Activated CD4-positive, CD25-positive, alpha-beta regulatory T cell treated with anti-CD3 and anti-CD28 coated beads, Interleukin-2, amount 50 U/mL, for 24 hours (primary cell): Measurements from ENCODE around the gene TLE2.

ENCODE experiments used
- ATAC-seq, 2 donors: fragments of 150-1000 bp; cut with Tn5 transposase; one replicate each; pipeline ENCODE4 v1.10.0; 2021; ENCODE audit warnings: mild to moderate bottlenecking in 1 of 2, moderate library complexity in 1 of 2

Gene TLE2

DNA sequence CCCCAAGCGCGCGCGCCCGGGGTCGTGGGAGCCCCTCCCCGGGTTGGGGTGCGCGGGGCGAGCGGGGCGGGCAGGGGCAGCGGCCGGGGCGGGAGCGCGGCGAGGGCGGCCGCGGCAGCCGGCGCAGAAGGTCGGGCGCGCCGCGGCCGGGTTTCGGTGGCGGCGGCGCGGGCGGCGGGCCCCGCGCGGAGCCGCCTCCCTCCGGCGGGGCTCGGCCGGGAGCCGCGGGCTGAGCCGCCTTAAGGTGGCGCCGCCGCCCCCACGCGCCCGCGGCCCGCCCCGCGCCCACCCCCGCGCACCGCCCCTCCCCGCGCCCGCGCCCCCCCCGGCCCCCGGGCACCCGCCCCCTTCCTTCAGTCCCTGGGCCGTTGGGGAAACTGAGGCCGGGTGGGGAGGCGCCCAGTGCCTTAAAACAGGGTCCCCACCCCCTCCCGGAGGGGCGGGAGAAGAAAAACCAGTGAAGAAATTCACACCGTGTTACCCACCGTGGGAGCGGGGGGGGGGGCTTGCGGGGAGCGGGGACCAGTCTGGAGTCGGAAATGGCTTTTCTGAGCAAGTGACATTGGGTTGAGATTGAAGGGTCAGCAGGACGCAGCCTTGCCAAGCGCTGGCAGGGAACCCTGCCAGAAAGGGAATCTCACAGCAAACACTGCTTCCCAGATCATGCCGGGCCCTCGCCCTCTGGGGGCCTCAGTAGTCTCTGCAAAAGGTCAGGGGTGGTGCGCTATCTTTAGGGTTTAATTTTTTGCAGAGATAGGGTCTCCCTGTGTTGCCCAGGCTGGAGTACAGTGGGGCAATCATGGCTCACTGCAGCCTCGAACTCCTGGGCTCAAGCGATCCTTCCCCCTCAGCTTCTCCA is at the start of gene TLE2:
Gene TLE2 (minus strand): TSS at position 216 of the 859 bp plus-strand sequence. CDS start 376 bp downstream, outside the sequence.
- peak; percentile 45 to 48 for ATAC-seq

DNA sequence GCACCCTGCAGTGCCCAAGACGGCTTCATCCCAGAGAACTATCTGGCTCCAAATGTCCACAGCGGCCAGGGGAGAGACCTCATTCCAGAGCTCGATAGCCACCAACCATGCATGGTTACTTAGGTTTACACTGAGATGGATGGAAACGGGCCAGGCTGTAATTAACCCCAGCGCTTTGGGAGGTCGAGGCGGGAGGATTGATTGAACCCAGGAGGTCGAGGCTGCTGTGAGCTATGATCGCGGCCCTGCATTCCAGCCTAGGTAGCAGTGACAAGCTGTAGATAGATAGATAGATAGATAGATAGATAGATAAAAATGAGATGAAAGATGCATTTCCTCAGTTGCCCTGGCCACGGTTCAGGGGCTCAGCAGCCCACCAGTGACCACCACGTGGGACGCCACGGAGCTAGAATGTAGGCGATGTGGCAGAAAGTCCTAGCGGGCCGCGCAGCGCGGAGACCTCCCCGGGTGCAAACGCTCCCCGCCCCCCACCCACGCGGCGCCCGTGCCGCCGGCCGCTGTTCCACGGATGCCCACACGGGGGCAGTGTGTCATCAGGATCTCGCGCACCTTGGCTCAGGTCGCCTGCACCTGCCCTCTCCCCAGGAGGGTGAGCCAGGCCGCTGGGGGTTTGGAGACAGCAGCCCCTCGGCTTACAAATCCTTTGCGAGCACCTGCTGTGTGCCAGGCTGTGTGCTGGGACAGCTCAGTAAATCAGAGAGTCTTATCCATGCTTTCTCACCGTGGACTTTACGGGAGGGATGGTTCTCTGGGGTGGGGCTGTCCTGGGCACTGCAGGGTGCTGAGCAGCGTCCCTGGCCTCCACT is 46.7 kb upstream of the TLE2 start:
- peak; percentile 81 to 83 for ATAC-seq

DNA sequence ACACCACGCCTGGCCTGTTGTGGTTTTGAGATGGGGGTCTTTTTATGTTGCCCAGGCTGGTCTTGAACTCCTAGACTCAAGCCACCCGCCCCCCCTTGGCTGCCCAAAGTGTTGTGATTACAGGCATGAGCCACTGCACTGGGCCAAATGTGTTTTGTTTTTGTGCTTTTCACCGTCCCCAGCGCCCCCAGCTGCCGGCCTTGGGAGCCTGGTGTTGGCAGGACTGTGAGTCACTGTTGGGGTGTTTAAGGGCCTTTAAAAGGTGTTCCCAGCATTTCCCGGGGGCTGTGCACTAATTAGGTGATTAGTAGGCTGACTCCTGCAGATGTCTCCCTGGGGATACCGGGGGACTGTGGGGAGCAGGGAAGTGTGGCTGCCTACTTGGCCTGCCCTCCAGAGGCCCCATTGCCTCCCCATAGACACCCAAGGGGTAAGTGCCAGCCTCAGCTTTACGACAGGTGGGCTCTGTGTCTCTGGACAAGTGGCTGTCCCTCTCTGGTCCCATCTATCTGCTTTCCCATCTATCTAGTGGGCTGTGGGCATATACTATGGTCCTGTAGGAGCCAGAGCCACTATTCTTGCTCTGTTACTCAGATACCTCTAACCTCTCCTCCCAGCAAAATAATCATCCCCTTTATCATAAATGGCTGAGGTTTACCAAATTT is 45.0 kb upstream of the TLE2 start:
- ATAC-seq, result no peak

DNA sequence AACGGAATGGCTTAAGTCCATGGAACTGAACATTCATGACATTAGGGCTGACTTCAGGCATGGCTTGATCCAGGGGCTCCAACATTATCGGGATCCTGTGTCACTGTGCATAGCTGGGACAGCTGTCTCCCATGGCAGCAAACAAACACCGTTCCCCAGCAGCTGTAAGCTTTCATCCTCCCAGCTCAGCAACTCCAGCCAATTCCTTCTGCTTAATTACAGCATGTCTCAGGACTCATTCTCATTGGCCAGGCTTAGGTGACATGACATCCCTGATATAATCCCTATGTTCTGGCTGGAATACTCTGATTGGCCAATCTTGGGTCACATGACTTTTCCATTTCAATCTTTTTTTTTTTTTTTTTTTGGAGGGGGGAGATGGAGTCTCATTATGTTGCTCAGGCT is 44.1 kb upstream of the TLE2 start:
- no peak for ATAC-seq

DNA sequence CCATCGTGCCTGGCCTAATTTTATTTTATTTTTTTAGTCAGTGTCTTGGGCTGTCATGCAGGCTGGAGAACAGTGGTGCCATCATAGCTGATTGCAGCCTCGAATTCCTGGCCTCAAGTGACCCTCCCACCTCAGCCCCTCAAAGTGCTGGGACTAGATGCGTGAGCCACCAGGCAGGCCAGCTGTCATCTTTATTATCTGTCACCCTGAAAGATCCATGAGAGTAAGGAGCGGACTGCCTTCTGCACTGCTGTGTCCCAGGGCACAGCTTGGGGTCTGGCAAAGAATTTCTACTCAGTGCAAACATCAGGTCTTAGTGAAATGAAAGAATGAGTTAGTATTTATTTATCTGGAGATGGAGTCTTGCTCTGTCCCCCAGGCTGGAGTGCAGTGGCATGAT is 42.7 kb upstream of the TLE2 start:
- ATAC-seq, result no peak

DNA sequence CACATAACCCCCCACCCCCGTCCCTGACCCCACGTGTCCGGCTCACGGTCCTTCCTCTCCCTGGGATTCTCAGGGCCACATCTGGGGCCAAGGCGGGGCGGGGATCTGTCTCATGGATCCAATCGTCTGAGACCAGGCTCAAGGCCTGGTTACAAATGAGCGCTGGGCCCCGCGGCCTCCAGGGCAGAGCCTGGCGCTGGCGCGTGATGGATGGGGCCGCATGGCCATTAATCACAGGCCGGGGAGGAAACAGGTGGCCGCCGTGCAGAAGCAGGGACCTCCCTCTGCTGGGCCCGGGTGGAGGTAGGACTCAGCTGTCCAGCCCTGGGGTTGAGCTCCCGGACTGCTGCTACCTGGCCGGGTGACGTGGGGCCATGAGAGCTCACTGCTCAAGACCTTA is 39.0 kb upstream of the TLE2 start:
- no peak for ATAC-seq

DNA sequence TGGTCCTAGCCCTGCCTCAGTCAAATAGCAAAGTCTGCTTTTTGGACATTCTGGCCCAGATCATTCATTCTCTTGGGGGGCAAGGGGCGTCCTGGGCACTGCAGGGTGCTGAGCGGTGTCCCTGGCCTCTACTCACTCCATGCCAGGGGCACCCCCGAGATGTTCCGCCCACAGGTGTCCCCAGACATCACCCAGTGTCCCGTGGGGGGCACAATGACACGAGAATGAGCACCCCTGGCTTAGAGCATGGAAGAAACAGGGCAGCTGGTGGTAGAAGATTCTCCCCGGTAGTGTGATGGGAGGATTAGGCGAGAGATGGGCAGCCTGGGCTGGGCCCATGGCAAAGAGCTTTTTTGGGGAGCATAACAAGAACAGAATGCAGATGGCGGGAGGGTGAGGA is 38.5 kb upstream of the TLE2 start:
- no peak for ATAC-seq

DNA sequence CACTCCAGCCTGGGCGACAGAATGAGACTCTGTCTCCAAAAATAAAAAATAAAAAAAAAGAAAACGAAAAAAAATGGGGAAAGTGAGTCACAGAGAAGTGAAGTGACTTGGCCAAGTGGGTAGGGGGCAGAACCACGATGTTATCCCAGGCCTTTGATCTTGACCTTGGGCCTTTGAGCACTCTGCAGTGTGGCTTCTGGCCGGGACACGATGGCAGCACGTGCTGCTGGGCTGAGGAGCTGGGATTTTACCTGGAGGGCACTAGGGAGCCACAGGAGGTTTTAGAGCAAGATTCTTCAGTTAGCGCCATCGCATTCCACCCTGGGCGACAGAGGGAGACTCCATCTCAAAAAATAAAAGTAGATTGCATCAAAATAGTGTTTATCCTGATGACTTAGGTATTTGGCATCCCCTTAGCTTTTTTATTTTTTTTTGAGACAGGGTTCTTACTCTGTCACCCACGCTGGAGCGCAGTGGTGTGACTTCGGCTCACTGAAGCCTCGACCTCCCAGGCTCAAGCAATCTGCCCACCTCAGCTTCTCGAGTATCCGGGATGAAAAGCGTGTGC is 37.5 kb upstream of the TLE2 start:
- ATAC-seq, result no peak

DNA sequence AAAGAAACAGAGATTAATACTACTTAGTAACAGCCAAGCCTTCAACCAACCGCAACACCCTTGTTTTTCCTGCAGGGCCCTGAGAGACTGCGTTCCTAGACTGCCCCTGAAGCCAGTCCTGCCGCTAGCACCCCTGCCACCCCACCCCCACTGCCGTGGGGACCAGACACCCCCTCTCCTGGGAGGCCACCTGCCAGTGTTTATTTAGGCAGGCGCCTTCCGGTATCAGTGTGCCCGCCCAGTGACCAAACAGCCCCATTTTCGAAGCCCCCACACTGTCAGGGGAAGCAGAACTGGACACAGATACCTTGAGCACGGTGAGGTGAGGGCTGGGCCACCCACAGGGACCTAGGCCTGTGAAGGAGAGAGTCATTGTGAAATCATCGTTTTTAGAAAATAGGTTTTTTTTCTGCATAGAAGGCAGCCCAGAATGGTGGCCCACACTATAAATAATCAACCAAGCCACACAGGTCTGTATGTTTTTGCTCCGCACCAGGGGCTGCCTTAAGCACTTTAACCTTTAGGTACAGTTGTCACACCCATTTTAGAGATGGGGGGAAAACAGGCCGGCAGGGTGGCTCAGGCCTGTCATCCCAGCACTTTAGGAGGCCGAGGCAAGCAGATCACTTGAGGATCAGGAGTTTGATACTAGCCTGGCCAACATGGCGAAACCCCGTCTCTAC is 36.7 kb upstream of the TLE2 start:
- no peak for ATAC-seq

DNA sequence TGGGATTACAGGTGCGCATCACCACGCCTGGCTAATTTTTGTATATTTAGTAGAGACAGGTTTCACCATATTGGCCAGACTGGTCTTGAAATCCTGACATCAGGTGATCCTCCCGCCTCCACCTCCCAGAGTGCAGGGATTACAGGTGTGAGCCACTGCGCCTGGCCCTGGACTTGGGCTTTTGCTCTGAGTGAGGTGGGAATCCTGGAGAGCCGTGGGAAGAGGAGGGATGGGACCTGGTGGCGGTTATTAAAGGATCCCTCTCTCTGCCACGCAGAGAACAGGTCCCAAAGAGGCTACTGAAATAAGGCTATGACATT is 34.9 kb upstream of the TLE2 start:
- no peak for ATAC-seq

DNA sequence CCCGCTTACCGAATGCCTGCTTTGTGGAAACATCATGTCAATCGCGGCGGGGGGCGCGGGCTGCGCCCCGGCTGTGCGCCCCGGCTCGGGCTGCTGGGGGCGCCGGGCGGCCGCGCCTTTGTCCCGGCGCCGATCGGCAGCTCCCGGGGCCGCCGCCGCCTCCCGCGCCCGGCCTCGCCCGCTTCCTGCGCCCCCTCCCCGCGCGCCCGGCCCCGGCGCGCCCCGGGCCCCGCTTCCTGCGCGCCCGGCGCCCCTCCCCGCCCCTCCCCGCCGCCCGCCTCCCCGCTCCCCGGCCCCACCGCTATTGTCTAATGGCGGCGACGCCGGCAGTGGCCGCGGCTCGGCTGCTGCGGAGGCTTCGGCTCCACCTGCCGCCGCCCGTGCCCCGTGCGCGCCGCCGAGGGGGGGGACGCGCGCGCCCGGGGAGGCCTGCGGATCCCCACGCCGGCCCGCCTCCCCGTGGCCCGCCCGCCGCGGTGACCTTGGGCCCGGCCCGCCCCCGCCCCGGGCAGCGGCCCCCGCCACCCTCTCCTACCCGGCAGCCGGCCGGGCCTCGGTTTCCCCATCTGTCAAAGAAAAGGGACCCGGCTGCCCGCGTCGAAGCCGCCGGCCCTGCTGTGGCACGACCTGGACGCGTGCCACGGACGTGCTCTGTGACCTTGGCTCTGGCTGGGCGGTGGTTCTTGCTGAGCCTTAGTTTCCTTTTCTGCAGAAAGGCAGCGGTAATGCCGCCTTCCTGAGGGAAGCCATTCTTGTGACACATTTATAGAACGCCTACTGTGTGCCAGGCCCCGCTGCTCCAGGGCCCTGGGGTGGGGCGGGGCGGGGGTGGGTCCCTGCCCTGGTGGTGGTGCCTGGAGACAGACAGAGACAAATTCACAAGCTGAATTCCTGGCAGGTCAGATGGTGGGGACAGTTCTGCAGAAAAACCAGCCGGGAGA is 33.4 kb upstream of the TLE2 start, which contains the start of gene TLE5:
Gene TLE5 (minus strand): TSS at position 331 of the 941 bp plus-strand sequence. CDS start 295 bp downstream, at position 36.
- peak; percentile 65 to 72 for ATAC-seq

DNA sequence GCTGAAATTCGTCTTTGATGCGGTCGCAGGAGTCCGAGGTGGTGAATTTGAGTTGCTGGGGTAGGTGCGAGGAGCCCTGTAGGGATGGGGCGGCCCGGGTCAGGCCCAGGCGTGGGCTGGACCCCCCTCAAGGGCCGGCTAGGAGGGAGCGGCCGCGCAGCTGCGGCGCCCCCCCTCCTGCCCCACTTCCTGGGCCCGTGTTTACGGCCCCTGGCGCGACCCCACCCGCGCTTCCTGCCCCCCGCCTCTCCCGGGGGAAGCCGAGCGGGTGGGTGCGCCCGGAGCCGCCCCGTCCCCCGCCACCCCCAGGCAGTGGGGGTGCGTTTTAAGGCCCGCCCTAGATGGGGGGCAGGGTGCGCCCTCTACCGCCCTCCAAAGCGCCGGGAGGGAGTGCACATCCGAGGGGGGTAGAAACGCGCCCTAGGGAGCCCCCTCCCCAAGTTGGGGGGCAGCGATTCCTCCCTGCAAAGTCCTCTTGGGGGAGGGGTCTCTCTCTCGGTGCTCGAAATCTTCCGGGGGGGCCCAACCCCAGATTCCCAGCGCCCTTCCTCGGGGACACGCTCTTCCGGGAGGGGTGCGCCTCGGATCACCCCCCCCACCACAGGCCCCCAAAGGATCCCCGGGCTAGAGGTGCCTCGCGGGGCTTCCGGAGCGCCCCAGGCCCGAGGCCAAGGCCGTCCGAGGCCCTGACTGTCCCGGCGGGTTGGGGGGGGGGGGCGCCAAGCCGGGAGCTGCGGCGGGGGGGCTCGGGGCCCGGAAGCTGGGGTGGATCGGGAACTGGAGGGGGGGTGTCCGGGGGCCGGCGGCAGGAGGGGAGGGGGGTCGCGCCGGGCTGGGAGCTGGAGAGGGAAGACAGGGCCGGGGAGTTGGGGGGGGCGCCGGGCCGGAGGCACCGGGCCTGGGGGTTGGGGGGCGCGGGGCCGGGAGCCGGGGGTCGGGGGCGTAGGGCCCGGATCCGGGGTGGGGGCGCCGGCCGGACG is 32.4 kb upstream of the TLE2 start:
- peak; percentile 54 to 65 for ATAC-seq

DNA sequence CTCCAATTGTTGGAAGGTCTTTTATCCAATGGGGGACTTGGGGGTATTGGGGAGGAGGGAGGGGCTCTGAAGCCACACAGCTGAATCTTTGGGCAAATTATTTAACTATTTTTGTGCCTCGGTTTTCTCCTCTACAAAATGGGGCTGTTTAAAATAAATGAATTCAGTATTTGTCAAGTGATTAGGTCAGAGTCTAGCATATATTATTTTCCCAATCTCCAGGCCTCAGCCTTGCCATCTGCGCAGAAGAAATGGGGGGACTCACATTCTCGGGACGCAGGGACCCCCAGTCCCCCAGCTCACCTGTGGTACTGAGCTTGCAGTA is 31.7 kb upstream of the TLE2 start:
- ATAC-seq, result no peak

DNA sequence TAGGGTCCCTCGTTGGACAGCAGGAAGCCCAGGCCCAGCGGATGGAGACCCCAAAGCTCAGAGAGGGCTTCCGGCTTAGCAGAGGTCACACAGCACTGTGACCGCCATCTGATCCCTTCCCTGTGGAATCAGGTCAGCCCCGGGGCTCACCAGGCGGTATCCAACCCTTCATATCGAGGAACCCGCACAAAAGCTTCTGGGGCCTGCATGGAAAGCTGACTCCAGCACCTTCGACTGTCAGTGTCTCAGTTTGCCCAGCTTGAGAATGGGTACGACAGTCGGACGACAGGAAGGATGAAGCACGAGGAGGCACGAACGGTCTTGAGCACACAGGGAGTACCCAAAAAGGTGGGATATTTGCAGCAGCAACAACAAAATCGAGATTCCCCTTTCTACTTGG is 30.6 kb upstream of the TLE2 start:
- no peak for ATAC-seq

DNA sequence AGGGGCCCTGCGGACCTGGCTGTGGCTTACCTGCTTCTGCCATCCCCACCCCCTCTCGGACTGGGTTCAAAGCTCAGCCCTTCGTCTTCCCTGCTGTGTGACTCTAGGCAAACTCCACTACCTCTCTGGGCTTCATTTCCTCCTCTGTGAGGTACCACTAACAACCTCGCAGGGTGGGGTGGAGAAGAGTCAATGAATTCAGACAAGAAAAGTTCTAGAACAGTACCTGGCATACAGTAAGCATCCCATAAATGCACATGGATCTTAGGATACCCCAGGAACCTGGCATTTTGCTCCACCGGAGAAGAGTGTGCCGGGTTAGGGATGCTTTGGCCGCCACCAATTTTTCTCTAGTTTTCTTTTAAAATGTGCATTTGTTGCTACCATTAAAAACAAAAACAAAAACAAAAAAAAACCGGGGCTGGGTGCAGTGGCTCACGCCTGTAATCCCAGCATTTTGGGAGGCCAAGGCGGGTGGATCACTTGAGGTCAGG is 29.8 kb upstream of the TLE2 start:
- no peak for ATAC-seq

DNA sequence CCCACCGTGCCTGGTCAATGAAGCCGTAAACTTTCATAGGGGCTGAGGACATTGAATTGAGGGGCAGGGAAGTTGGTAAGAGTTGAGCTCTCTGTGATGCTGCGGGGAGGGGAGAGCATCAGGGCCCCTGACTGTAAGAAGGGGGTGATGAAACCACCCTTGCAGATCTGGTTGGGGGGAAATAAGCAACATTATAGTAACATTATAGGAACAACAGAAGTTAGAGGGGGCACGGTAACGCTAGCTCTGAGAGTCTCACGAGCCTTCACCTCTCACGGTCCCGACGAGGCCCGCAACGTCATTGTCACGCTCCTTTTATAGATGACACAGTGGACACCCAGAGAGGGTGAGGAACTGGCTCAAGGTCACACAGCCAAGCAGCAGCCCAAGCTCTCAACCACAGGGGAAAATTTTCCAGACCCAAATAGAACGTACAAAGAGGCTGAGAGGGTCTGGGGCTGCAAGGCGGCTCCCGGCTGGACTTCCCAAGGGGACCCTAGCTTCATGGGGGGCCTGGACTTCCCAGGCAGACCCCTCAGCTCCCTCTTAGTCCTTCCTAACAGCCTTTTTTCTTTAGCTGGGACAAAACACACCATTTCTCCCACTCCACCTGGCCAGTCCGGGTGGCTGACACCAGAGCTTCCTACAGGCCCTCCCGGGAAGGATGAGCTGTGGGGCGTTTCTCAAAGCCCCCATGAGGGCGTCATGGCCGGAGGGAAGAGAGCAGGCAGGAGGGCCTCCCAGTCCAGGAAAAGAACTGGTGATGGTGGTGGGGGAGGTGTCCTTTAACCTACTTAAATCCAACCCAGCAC is 29.1 kb upstream of the TLE2 start:
- no peak for ATAC-seq

DNA sequence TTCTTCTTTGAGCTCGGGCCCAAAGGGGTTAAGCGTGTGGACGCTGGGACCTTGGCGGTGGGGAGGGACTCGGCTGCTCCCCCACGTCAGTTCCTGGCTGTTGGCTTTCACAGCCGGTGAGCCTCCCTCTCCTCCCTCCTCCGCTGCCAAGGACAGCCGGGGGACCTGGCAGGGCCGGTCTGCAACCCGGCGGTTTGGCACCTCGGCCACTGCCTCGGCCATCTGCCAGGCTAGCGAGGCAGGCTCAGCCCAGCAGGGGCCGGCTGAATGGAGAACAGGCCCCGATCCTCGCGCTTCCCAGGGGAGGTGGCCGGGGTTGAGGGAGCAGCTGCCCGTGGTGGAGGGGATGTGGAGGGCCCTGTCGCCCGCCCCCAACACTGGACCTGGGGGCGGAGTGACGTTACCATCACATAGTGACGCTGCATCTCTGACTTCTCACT is 28.2 kb upstream of the TLE2 start:
- no peak for ATAC-seq

DNA sequence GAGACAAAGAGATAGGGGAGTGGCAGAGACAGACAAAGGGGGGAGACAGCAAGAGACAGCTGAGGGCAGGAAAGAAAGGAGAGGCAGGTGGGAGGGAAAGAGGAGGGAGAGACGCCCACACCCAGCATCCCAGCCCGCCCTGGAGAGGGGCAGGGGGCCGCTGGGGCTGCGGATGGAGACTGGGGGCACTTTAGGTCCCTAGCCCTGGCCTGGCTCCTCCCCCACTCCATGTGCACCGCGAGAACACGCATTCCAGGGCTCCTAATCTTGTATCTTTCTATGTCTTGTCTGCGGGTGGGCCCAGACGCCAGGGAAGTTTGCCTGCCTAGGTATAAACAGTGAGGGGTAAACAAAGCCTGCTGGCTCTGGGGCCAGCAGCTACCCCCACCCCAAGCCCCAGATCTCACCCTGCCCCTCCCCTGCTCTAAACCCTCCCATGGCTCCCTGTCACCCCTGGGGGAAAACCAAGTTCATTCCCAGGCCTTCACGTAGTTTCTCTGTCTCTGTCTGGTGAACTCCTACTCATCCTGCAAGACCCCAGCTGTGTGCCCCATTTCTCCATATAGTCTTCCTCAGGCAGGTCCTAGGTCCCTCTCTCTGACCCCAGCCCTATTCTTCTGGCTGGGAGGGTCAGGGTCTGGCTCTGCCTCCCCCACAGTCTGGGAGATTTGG is 27.5 kb upstream of the TLE2 start:
- ATAC-seq, result no peak
